GM19397 (cell line): ENCODE data around the gene RAF1.
"Not testable (repeated sequence)": the region's sequence is repeated elsewhere in the genome, so short reads cannot be mapped to it uniquely, and the experiment has no call there.

Source experiments
- ATAC-seq: cut with Tn5 transposase; IDR thresholded peaks from one replicate; pipeline ENCODE4 v1.9.1; 2021; ENCODE audit warnings: mild to moderate bottlenecking, moderate library complexity; ENCODE audit not compliant: unreplicated experiment

Gene RAF1

DNA sequence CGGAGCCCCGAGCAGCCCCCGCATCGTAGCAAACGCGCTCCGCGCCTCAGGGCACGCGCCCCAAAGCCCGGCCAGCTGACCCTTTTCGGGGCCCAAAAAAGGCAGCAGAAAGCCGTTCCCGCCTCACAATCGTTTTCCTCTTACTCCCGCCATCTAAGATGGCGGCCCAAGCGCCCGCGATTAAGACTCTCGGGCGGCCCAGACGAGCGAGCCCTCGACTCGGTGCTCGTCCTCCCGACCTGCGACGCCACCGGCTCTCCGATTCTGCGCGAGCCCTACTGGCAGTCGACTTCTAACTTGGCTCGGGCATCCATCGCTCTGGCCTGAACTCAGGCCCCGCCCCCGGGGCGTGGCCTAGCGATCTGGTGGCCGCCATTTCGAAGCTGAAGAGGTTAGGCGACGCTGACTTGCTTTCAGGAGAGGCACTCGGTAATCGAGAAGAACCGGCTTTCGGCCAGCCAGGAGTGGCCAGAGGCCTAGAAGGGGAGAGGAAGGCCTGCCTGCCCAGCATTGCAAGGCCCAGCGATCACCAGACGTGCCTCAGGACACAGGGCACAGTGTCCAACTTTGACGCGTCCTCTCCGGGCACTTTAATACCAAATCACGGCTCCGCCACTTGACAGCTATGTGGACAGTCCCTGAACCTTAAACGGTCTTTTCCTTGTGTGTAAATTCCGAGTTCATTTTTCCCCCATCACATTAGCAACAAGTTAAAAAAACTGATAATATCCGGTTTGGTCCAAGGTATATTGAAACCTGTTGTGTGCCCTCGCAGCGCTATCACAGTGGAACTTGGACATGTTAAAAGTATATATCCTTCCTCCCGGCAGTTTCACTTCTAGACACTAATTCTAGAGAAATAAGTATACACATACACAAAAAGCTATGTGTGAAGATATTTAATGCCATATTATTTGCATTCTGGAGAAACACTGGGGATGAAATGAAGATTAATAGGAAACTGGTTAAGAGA is at the start of gene RAF1:
RAF1 (minus strand) TSS at position 182 of the 973 bp plus-strand sequence. CDS start 45,396 bp downstream, outside the sequence.
- ATAC-seq = peak; percentile 95

DNA sequence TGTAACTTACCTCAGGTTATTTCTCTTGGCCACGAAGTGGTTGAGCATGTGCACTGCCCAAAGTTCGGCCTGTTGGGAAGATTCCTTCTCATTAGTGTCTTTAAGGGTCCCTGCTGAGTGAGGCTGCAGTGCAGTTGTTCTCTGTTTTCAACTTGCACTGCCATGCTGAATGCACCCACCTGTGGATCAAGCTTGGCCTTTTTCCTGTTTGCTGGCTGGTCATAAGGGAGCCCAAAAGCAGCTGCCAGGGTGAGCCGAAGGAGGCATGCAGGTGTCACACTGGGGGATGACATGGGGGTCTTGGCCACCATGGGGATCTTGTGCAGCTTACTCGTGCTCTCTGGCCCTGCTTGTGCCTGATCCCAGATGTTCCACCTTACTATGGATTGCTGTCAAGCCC is 46.1 kb upstream of the RAF1 start:
- no peak for ATAC-seq

GRCh38 chr3:12709334-12709733 is 45.4 kb upstream of the RAF1 start:
- no peak for ATAC-seq

DNA sequence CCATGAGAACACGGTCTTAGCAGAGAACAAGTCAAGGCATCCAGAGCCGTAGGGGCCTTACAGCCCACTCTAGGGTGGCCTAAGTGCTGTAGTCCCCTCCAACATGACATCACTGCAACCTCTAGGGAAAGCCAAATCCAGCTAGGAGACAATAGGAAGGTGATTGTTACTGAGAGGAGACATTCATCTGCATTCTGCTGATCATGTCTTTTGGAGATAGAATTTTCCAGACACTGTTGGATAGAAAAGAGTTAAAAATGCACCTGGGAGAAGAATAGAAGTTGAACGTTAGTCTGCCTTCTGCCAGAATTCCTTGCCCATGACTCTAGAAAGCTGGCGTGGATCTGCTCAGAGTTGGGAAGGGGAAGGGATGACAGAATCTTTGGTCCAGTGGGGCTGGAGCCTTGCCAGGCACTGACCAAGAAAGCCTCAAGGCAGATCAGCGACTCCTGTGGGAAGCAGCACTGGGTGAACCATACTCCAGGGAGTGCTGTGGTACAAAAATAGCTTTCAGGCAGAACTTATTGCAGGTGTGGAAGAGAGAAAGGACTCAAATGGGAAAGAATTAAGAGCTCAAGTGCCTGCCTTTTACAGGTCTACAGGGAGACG is 44.8 kb upstream of the RAF1 start:
- ATAC-seq = no peak

DNA sequence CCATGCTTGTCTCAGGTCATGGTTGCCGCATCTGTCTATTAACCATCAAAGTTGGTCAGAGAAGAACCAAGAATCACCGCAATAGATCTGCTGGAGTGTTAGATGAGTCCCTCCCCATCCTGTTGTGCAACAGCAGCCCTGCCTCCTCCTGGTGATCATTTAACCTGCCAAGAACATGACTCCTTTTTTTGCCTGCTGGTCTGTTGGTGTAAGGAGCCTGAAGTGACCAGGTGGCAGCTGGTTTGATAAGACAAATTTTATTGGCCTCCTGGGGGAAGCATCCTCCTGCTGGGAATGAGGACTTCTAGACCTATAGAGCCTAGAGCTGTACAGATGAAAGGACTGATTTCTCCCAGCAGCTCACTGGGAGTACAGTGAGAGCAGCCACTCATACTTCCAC is 43.5 kb upstream of the RAF1 start:
- no peak for ATAC-seq

DNA sequence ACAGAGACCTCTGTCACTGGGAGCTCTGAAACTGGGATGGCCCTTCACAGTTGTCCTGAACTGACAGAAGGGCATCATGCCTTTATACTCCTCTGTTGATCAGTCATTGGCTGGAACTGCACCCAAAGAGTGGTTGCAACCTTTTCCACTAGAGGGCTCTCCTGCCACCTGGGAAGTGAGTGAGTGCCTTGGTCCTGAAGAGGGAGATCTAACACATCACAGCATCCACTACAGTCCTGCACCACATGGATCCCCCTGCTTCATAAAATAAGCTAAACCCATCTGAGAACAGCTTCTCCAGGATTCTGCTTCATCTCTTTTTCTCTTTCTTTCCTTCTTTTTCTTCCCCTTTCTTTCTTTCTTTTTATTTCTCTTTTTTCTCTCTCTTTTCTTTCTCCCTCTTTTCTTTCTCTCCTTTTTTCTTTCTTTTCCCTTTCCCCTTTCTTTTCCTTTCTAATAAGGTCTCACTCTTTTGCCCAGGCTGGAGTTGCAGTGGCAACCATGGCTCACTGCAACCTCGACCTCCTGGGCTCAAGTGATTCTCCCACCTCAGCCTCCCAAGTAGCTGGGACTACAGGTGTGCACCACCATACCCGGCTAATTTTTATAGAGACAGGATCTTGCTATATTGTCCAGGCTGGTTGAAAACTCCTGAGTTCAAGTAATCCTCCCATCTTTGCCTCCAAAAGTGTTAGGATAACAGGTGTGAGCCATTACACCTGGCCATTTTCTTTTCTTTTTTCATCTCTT is 42.8 kb upstream of the RAF1 start:
- no peak for ATAC-seq

GRCh38 chr3:12705981-12706380 is 42.1 kb upstream of the RAF1 start:
- no peak for ATAC-seq

DNA sequence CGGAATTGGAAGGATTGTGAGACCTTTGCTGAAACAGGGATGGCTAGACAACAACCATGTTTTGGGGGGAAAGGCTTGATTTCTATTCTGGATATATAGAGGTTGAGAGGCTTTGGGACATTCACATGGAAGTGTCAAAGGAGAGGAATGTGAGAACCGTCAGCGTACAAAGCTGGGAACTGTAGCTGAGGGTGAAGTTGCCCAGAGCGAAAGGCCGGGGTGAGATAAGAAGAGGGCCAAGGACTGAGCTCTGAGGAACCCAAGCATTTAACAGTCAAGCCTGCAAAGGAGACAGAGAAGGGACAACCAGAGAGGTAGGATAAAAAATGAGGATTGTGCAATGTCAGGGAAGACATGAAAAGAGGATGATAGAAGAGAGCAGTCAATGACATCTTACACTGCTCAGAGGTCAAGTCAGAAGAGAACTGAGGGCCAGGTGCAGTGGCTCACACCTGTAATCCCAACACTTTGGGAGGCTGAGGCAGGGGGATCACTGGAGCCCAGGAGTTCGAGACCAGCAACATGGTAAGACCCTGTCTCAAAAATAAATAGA is 41.5 kb upstream of the RAF1 start:
- no peak for ATAC-seq

- no peak for ATAC-seq
These were observed 38.6 kb upstream of the RAF1 start for GRCh38 chr3:12702501-12702900.

DNA sequence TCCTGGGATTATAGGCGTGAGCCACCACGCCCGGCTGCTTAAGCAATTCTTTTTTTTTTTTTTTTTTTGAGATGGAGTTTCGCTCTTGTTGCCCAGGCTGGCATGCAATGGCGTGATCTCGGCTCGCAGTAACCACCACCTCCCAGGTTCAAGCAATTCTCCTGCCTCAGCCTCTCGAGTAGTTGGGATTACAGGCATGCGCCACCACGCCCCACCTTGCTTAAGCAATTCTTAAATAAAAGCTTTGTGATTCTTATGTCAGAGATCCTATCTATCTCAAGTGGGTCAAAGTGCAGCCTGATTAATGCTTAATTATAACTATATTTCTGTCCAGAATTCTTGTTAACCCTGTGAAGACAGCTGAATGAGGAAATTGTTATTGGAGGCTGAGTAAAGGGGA is 37.7 kb upstream of the RAF1 start:
- ATAC-seq = not testable (repeated sequence)

DNA sequence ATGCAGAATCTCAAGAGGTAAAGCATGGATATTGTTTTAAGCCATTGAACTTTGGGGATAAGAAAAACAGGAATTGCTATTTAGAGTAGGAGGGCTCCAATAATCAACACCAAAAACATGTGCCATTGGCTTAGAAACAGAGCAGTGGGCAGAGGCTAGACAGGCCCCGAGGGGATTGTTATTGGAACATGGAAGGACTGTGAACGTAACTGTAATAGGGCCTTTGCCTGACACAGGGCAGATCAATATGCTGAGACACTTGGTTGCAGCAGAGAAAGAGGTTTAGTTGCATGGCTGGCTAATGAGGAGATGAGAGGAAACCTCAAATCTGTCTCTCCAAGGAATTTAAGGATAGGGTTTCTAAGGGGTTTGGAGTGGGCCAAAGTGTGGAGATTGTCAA is 36.9 kb upstream of the RAF1 start:
- no peak for ATAC-seq

DNA sequence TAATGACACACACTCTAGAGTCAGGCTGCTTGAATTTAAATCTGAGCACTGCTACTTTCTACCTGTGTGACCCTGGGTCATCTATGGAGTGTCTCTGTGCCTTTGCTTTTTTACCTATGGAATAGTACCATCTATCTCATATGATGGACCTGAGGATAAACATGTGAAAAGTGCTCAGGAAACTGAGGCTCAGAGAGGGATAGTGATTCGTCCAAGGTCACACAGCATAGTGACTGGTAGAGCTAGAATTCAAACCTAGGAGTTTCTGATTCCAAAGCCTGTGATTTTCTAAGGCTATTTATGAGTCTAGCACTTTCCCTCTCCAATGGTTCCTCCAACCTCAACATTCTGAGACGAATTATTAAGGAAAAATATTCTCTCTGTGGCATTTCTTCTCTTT is 32.0 kb upstream of the RAF1 start:
- no peak for ATAC-seq

- no peak for ATAC-seq
These were observed 31.2 kb upstream of the RAF1 start for GRCh38 chr3:12695112-12695511.

GRCh38 chr3:12692444-12692843 is 28.5 kb upstream of the RAF1 start:
- ATAC-seq = no peak

- ATAC-seq = no peak
These were observed 26.2 kb upstream of the RAF1 start for GRCh38 chr3:12689997-12690711.

DNA sequence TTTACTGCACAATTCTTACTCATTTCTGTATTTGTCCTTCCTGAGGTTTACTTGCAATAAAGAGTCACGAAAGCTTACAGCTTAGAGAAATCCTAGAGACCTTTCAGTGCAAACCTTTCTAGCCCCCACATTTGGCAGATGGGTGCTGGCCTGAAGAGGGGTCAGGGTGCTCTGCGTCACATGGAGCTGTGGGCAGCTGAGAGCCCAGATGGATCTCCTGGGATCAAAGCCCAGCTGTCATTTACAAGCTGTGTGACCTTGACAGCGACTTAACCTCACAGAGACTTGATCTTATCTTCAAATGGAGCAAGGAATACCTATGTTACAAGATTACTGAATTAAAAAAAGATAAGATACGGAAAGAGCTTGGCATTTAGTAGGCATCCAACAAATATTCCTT is 24.0 kb upstream of the RAF1 start:
- no peak for ATAC-seq

GRCh38 chr3:12686096-12686495 is 22.2 kb upstream of the RAF1 start:
- no peak for ATAC-seq

DNA sequence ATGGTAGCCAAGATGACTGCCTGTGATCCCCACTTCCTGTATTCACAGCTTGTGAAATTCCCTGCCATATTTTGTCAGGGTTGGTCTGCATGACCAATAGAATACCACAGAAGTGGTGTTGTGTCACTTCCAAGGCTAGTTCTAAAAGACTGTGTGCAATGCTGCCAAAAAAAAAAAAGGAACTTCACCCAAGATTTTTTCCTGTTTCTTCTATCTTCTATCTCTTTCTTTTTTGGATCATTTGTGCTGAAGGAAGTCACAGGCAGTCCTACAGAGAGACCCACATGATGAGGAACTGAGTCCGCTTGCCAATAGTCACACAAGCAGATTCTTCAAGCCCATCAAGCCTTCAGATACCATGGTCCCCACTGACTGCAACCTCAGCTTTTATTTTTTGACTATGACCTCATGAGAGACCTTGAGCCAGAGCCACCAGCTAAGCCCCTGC is 18.1 kb upstream of the RAF1 start:
- ATAC-seq = no peak

DNA sequence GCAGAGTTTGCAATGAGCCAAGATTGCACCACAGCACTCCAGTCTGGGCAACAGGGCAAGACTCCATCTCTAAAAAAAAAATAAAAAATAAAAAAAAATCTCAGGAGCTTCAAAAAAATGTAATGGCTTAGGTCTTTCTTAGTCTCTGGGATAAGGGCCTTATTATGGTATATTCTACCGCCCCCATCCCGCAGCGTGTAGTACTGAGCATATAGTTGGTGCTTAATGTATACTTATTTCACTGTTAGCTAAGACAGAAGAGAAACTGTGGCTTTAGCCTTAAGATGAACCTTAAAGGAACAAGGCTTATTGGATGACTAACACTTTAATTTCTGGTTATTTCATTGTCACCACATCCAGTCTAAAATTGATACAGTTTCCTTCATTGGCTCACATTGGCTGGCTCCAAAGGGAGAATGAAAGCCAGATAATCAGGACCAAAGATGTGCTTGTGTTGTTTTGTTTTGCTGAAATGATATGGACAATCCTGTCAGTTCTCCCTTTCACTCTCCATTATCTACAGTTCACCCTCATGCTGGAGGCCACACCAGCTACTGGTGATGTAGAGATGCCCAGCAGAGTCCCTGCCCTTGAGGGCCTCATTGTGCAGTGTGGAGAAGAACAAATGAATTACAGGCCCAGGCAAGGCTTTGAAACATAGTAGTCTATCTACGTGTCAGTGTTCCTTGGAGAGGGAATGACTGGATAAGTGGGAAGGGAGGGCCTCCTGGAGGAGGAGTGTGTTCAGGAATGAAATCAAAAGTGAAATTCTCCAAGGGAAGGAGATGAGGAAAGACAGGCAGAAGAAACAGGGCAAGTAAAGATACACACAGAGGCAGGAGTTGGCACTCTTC is 17.4 kb upstream of the RAF1 start:
- ATAC-seq = no peak

- ATAC-seq = no peak
These were observed 15.6 kb upstream of the RAF1 start for GRCh38 chr3:12679468-12679867.
